CD4-positive, alpha-beta T cell treated with Interleukin-12 subunit alpha and Interleukin-12 subunit beta, for 1 hour (primary cell): Measurements from ENCODE around the gene SF3B2.
"Not testable (repeated sequence)": the region's sequence is repeated elsewhere in the genome, so short reads cannot be mapped to it uniquely, and the experiment has no call there.

ENCODE experiments used
- DNase-seq: peaks from one replicate; pipeline ENCODE4 v3.0.0-alpha.2; 2020

Gene SF3B2, protein sequence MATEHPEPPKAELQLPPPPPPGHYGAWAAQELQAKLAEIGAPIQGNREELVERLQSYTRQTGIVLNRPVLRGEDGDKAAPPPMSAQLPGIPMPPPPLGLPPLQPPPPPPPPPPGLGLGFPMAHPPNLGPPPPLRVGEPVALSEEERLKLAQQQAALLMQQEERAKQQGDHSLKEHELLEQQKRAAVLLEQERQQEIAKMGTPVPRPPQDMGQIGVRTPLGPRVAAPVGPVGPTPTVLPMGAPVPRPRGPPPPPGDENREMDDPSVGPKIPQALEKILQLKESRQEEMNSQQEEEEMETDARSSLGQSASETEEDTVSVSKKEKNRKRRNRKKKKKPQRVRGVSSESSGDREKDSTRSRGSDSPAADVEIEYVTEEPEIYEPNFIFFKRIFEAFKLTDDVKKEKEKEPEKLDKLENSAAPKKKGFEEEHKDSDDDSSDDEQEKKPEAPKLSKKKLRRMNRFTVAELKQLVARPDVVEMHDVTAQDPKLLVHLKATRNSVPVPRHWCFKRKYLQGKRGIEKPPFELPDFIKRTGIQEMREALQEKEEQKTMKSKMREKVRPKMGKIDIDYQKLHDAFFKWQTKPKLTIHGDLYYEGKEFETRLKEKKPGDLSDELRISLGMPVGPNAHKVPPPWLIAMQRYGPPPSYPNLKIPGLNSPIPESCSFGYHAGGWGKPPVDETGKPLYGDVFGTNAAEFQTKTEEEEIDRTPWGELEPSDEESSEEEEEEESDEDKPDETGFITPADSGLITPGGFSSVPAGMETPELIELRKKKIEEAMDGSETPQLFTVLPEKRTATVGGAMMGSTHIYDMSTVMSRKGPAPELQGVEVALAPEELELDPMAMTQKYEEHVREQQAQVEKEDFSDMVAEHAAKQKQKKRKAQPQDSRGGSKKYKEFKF

DNA sequence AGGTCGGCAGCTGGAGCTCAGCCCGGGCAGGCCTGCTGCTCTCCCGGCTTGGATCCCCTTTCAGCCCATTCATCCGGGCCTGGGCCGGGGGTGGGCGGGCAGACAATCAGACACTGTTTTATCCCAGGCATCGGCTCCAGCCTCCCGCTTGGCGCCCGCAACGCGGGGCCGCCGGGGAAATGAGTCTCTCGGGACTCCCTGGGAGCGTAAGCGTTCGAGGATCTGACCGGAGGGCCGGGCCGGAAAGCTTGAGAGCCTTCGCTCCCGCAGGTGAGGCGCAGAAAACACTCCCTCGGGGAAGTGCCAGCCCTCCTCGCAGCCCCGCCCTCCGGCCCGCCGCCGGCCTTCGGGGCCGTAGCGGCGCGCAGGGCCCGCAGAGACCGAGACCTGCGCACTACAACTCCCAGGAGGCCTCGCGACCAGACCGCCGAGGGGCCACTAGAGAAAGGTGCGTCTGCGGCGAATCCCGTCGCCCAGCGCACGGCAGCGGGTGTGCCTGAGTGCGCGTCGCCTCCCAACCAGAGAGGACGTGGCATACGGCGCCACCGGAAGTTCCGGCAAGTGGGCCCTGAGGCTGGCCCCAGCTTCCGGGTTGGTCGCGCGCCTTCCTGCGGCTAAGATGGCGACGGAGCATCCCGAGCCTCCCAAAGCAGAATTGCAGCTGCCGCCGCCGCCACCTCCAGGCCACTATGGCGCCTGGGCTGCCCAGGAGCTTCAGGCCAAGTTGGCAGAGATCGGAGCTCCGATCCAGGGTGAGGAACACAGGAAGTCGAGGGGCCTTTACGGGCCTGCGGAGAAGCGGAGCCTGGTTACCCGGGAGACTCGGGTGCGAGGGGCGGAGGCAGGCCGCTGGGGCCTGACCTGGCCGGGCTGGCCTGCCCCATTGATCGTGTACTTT lies at the start of gene SF3B2:
Gene SF3B2, plus strand, starts transcription at position 599 of the 898 bp plus-strand sequence. Its CDS starts 21 bp downstream, at position 620.
- peak; percentile 97 for DNase-seq

DNA sequence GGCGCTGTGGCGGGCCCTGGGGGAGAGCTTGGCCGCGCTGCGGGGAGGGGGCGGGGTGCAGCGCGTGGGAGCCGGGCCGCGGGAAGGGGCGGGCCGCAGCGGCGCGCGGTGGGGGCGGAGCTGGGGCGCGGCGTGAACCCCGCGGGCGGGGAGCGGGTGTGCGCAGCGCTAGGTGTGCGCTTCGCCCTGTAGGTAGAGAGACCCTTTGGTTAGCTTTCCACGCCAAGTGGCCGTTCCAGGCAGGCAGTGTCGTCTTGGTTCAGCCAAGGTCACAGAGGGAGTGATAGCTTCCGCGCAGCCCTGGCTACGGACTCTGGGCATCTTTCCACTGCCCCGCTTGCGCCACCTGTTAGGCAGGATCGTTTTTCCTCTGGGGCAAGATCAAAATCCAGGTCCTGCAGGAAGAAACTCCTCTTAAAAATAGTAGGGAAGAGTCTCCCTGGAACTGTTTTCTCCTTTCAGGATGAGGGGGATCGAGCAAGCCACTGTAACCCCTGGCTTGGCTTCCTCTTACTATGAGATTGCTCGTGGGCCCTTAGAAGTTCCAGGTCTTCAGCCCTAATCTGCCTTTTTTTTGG lies 49.4 kb upstream of the SF3B2 start:
- DNase-seq: no peak

DNA sequence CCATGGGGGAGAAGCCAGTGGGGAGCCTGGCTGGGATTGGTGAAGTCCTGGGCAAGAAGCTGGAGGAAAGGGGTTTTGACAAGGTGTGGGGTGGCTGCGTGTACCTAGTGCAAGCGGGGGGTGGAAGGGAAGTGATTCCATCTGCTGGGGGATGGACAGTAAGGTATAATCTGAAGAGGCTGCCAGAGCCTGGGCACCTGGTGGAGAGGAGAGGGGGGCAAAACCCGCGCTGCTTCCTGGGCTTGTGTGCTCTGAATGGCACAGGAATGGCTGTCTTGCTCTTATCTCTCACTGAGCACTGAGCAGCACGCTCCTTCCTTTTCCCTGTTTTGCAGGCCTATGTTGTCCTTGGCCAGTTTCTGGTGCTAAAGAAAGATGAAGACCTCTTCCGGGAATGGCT lies 48.9 kb upstream of the SF3B2 start:
- no peak for DNase-seq

DNA sequence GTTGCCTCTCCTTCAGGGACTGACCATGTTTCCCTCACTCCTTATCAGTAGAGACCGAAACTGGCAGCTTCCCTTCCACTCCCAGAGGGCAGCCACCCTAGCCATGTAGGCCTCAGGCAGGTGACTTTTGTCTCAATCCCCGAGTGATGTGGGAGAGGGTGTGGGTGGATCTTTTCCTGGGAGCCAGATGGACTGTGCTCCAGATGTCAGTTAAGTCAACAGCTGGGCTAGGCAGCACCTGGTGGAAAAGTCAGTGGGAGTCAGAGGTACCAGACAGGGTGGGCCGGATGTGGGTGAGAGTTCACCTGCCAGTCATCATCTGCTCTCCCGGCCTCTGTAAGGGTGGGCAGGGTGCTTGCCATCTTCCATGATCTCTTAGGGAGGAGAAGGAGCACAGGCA lies 48.0 kb upstream of the SF3B2 start:
- no peak for DNase-seq

DNA sequence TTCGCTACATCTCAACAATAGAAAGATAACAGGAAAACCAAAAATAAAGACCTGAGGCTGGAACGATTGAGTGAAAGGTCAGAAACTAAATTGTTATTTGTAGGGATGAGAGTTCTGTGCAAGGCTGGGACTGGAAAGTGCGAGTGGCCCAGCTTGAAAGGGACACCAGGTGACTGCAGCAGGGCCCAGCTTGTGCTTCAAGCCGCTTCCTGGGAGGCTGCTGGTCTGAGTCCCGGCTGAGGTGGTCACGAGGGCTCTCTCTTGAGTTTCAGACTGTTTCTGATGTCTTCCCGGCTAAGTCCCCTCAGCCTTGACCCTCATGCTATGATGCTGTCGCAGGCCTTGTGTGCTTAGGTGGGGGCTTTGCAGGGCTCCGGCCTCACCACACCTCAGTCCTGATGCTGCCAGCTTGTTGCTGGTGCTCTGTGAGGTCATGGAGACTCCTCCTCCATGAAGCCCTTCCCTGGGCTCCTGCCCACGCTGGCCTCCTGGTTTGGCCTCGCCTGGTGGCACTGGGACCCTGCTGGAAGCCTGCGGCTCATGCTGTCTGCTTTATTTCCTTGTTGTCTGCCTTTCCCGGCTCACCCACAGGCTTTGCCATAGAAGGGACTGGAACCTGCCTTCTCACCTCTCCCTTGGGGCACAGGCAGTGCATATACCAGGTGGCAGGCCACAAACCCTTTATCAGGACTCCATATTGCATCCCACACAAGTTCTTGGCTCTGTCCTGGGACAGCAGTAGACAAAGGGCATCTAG lies 45.9 kb upstream of the SF3B2 start:
- DNase-seq: no peak

DNA sequence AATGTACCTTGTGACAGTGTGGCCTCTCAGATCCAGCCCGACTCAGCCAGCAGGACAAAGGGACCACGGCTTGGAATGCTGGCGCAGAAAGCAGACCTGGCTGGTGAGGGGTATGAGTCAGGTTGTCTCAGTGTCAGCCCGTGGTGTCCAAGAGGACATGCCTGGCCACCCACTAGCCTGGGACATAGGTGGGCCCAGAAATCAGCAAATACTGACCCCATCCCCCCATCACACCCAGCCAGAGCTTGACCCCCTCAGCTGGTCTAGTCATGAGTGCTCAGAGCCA lies 45.3 kb upstream of the SF3B2 start:
- DNase-seq: no peak

DNA sequence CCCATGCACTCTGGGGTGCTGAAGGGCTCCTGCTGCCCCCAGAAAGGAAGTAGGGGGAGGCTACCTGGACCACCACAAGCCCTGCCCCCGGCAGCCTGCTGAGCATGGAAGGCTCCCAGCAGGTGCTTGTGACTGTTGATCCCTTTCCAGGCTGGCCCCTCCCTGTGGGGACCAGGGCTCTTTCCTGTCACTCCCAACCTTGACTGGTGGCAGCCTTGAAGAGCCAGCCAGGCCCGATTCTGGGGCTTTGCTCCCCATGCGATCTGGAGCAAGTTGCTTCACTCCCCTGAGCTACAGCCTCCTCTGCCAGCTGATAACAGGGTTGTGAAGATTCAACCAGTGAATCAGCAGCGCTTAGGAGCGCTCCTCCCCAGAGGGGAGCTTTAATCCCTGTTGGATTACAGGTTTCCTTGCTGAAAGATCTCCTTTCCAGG lies 44.9 kb upstream of the SF3B2 start:
- DNase-seq: no peak

DNA sequence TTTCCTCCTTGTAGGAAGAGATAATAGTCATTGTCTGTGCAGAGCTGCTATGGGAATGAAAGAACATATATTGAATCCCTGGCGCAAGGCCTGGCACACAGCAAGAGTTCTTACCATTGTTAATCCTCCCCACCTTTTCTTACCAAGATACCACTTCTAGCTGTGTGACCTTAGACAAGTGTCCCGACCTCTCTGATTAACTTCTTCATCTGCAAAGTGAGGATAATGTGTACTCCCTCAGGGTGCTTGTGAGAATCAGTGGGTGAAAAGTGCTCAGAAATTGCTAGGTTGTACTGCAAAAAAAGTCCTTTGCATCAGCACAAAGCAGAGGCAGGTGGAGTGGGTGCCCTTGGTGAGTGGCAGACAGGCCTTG lies 44.1 kb upstream of the SF3B2 start:
- DNase-seq: no peak

DNA sequence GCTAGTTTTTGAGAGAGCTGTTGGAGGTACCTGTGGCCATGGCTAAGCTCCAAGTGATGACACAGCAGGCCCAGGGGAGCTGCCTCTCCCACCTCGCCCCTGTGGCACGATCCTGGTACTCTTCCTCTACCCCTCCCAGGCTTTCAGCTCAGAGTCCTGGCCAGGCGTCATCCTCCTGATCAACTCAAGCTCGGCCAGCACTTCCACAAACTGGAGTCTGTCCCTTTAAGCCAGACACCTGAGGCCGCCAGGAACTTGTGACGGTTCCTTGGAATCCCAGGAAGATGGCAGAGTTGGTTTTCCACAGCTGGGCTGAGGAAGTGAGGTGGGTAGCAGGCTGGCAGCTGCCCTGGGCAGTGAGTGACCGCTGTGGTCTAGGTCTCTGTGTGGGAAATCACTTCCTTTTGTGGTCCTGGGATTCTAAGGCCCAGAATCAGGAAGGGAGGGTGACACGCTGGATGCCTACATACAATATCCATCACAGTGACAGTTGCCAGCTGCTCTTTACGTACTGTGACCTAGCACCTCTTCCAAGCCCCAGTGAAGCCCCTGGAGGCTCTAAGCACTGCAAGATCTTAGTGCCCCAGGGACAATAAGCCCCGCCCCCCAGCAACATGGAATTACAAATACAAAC lies 43.6 kb upstream of the SF3B2 start:
- no peak for DNase-seq

DNA sequence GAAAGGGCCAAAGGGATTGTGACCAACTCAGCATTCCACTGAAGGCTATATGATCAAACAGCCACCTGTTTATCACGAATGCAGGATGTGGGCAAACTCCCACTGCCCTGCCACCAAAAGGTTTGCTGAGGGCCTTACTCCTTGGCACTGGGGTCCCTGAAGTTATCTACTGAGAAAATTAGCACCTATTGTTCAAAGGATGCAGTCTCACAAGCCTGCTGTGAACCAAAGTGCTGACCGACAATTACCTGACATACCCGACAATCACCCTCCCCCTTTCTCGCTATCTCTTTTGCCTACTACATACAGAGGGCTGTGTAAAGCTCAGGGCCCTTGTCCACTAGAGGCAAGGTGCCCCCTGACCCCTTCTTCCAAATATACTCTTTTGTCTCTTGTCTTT lies 42.1 kb upstream of the SF3B2 start:
- not testable (repeated sequence) for DNase-seq

DNA sequence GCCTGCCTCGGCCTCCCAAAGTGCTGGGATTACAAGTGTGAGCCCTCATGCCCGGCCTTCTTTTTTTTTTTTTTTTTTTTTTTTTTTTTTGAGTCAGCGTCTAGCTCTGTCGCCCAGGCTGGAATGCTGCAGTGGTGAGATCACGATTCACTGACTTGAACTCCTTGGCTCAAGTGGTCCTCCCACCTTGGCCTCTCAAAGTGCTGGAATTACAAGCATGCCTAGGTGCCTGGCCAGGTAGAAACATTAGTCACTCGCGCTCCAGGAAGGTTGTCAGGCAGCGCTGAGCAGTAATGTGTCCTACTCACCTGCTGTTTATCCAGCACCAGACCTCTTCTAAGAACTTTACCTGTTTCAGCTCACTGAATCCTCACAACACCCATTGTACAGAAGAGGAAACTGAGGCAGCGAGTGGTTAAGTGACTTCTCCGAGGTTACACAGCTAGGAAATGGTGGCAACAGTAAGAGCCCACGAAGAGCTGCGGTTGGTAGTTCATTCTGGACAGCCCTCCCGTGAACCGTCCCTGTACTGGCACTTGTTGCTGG lies 40.9 kb upstream of the SF3B2 start:
- no peak for DNase-seq

DNA sequence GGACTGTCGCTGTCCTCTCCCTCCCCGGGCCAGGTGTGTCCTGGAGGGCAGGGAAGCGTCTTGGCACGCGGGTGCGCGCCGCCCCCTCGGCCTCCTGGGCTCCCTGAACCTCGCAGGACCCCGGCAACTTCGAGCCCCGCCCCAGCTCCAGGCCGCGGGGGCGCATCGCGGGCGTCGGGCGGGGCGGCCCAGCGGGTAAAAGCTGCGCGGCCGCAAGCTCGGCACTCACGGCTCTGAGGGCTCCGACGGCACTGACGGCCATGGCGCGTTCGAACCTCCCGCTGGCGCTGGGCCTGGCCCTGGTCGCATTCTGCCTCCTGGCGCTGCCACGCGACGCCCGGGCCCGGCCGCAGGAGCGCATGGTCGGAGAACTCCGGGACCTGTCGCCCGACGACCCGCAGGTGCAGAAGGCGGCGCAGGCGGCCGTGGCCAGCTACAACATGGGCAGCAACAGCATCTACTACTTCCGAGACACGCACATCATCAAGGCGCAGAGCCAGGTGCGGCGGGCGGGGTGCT lies 40.3 kb upstream of the SF3B2 start, which contains the start of gene CST6:
Gene CST6, plus strand, starts transcription at position 224 of the 519 bp plus-strand sequence. Its CDS starts 37 bp downstream, at position 261.
- DNase-seq: no peak

DNA sequence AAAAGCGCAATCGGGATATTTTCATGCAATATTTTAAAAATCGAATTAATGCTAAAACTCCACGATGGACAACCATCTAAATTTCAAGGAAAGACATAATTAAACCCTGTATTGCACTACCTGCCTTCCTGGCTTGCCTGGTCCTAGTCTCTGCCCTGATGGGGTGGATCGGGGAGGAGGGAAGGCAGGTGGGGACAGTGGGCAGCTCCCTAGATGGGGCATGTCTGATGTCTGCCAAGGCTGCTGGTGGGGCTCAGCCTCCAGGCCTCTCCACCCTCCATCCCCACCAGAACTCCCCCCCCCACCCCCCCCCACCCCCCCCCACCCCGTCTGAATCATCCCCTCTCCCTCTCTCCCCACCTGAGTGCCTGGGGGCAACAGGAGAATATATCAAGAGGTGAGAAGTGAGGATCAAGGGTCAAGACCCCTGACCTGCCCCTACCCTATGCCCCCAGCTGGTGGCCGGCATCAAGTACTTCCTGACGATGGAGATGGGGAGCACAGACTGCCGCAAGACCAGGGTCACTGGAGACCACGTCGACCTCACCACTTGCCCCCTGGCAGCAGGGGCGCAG lies 39.7 kb upstream of the SF3B2 start:
- no peak for DNase-seq

DNA sequence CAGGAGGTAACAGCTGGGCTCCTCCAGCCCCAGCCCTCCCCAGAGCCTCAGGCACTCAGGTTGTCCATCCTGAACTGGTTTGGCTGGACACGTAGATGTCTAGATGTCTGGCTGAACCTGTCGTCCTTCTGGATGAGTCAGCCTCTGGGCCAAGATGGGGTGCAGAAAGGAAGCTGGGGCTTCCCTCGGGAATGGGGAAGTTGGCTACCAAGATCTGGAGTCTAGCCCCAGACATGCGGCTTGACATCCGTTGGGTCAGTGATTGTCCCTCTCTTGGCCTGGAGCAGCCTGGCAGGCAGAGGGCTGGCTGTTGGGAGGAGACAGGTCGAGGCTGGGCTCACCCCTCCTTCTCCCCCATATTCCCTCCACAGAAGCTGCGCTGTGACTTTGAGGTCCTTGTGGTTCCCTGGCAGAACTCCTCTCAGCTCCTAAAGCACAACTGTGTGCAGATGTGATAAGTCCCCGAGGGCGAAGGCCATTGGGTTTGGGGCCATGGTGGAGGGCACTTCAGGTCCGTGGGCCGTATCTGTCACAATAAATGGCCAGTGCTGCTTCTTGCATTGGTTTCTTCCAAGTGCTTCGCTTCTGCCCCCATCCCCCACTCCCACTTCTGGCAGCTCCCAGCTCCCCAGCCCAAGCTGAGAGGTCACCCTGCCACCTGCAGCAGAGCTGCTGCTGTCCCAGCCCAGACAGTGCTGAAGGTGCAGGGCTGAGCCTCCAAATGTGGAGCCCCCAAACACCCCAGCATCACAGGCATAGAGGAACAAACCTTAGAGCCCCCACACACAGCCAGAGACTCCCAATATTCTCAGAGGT lies 39.0 kb upstream of the SF3B2 start:
- DNase-seq: no peak

DNA sequence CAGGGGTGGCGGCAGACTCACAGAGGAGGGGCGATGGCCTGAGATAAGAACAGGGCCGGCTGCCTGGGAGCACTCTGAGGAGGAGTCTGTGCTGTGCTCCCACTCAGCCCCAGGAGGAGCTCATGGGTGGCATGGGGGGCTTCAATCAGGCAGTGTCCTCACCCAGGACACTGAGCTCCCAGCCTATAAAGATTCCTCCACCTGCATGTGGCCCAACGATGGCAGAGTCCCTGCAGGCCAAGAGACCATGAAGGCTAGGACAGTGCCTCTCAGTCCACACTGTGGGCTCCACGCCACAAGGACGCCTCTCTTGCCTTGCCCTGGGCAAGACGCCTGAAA lies 38.4 kb upstream of the SF3B2 start:
- DNase-seq: no peak

DNA sequence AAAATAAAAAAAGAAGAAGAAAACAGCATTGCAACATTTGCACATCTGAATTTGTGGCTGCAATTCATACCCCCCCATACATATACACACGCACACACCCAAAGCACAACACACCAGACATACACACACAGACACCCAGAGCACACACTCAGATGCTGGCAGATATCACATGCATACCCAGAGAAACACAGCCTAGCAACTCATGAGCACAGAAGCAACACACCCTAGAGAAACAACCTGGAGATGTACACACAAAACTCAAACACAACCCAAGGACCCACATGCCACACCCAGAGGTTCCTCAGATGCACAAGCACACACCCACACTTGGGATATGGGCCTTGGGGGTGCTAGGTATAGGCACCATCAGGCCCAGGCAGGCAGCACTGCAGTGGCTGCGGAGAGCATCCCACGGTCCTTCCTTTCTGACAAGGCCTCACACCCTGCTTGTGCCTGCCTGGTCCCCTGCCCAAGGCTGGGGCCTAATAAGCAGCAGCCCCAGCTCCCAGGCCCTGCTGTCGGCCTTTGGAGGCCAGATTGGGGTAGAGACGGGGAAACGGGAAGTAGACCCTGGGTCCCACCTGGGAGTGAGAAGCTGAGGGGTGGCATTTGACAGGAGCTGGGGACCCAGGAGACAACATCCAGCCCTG lies 37.2 kb upstream of the SF3B2 start:
- no peak for DNase-seq

DNA sequence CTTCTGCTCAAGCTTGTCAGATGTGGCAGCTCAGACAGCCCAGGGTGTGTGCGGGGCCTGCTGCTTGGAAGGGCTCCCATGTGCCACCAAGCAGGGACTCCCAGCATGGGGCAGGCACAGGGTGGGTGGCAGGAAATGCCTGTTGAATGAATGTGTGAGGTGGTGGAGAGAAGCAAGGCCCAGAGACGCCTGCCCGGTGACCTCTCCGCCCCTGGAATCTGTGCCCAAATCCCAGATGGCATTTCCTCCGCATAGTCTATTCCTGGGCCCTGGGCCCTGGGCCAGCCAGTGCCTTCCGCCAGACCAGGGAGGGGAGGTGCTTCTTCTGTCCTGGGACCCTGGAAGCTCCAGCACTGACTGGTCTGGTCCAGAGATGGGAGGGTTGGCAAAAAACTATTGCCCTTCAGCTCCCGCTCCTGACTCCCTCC lies 36.7 kb upstream of the SF3B2 start:
- DNase-seq: no peak

DNA sequence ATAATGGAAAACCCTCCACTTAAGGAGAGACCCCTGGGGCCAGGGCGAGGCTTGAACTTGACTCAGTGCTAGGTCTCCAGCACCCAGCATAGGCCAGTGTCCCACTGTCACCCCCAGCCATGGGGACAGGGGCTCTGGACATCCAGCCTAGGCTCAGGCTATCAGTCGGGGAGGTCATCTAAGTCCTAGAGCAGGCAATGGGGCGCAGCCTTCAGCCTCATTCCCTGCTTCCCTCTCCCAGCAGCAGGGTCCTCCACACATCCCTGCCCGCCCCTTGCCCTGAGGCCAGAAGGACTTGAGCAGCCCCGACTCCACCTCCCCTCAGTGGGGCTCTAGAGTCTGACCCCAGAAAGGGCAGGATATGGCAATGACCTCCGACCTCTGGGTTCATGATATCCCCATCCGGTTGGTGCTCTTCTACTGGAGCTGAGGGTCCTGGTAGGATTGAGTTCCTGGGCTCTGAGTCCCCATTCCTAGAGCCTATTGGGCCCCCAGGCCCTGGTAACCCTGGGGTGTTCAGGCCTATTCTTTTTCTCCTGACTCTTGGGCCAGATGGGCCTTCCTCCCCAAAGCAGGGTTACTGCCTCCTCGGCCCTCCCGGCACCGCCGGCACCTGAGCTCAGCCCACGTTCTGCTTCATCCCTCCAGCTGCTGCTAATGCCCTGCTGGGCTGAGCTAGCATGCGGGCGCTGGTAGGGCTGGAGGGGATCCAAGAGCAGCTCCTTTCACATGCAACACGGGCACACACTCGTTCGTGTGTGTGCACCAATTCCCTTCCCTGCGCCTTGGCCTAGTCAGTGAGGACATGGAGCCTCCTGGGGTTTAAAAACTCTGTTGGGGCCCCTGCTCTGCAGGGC lies 36.0 kb upstream of the SF3B2 start:
- no peak for DNase-seq
